C4-2B (cell line): Measurements from ENCODE around the gene RNF215.

Source experiments
- CTCF ChIP-seq: fragments of 450-650 bp; conservative IDR thresholded peaks from 2 replicates; pipeline ENCODE4 v1.5.1; 2017; ENCODE audit warnings: mild to moderate bottlenecking
- ZFX ChIP-seq: fragments of 450-650 bp; IDR thresholded peaks from 2 replicates; pipeline ENCODE4 v1.6.1; 2017

- TF ChIP-seq CTCF (no peak), ZFX (no peak)
These were observed 25.8 kb upstream of the RNF215 start for GRCh38 chr22:30413001-30413400.
